K562 (cell line): ENCODE data around the gene ZNF30. TPM values are rescaled to one million over a fixed set of nuclear protein-coding genes. Genes with fewer than 3 reads are reported as not detected.

Experiments
- BMI1 ChIP-seq: fragments of 150-350 bp; IDR thresholded peaks from 2 replicates; pipeline ENCODE4 v1.6.1; 2014; ENCODE audit warnings: low read length
- CBFA2T3 ChIP-seq: fragments of 450-650 bp; IDR thresholded peaks from 2 replicates; pipeline ENCODE4 v1.6.1; 2017
- CHAMP1 ChIP-seq: fragments of 450-650 bp; IDR thresholded peaks from 2 replicates; pipeline ENCODE4 v1.6.1; 2016; ENCODE audit warnings: mild to moderate bottlenecking
- CLOCK ChIP-seq: fragments of 250-450 bp; sonication (Bioruptor Pico); IDR thresholded peaks from 2 replicates; pipeline ENCODE4 v1.4.0; 2020; ENCODE audit warnings: mild to moderate bottlenecking, moderate library complexity, borderline replicate concordance
- CREBBP ChIP-seq: IDR thresholded peaks from one replicate; pipeline ENCODE4 v1.6.1; 2012; ENCODE audit warnings: low read depth, mild to moderate bottlenecking, control low read depth, inconsistent platforms, low read length
- CXXC5 ChIP-seq: fragments of 250-450 bp; sonication (Bioruptor Pico); IDR thresholded peaks from 2 replicates; pipeline ENCODE4 v1.8.0; 2022; ENCODE audit warnings: inconsistent platforms, mild to moderate bottlenecking, moderate library complexity
- GABPA ChIP-seq: fragments of 200-800 bp; sonication (Bioruptor generic); conservative IDR thresholded peaks from 2 replicates; pipeline ENCODE4 v1.6.1; 2016; ENCODE audit warnings: low read depth, missing genetic modification characterization, missing compliant biosample characterization
- KLF6 ChIP-seq: fragments of 250-450 bp; sonication (Bioruptor Pico); IDR thresholded peaks from 2 replicates; pipeline ENCODE4 v1.4.0; 2020; ENCODE audit warnings: mild to moderate bottlenecking, moderate library complexity, borderline replicate concordance
- MAFK ChIP-seq: IDR thresholded peaks from 2 replicates; pipeline ENCODE4 v1.6.1; 2011; ENCODE audit warnings: low read length, improper control_type of control experiment
- PBX2 ChIP-seq, 2 experiments: IDR thresholded peaks in 1 of 2; conservative IDR thresholded peaks in 1 of 2; 2 replicates each; pipeline ENCODE4 v1.6.1; 2016; ENCODE audit warnings: low read depth in 2 of 2, mild to moderate bottlenecking in 1 of 2, missing compliant biosample characterization in 1 of 2, missing genetic modification characterization in 1 of 2, moderate library complexity in 1 of 2
- PHF21A ChIP-seq: fragments of 450-650 bp; IDR thresholded peaks from 2 replicates; pipeline ENCODE4 v1.6.1; 2017; ENCODE audit warnings: low read depth, borderline replicate concordance
- PTBP1 ChIP-seq: fragments of 200-400 bp; formaldehyde crosslinking; IDR thresholded peaks from 2 replicates; pipeline ENCODE4 v1.6.1; 2017; ENCODE audit warnings: low read depth, low read length
- SIN3A ChIP-seq, 2 experiments: fragments of 150-350 bp in 1 of 2; IDR thresholded peaks; 2 replicates each; pipeline ENCODE4 v1.6.1; 2011 to 2016; ENCODE audit warnings: borderline replicate concordance in 2 of 2, low read depth in 2 of 2, low read length in 2 of 2, mild to moderate bottlenecking in 2 of 2, moderate library complexity in 2 of 2; ENCODE audit not compliant: control insufficient read depth in 1 of 2
- SUPT5H ChIP-seq: fragments of 450-650 bp; IDR thresholded peaks from 2 replicates; pipeline ENCODE4 v1.6.1; 2016
- TCF15 ChIP-seq: fragments of 250-450 bp; sonication (Bioruptor Pico); IDR thresholded peaks from 2 replicates; pipeline ENCODE4 v1.8.0; 2022; ENCODE audit warnings: moderate library complexity, mild to moderate bottlenecking, inconsistent platforms
- ZC3H4 ChIP-seq: sonication (generic); formaldehyde crosslinking; IDR thresholded peaks from 2 replicates; pipeline ENCODE4 v1.9.0; 2021; ENCODE audit warnings: missing genetic modification reagents, borderline replicate concordance
- ZNF23 ChIP-seq: fragments of 250-450 bp; sonication (Bioruptor Pico); IDR thresholded peaks from 2 replicates; pipeline ENCODE4 v1.4.0; 2020; ENCODE audit warnings: mild to moderate bottlenecking
- ZNF75A ChIP-seq: fragments of 450-650 bp; formaldehyde crosslinking; IDR thresholded peaks from 2 replicates; pipeline ENCODE4 v1.4.0; 2020; ENCODE audit warnings: mild to moderate bottlenecking
- ZNF76 ChIP-seq: fragments of 250-450 bp; sonication (Bioruptor Pico); IDR thresholded peaks from 2 replicates; pipeline ENCODE4 v1.4.0; 2020; ENCODE audit warnings: mild to moderate bottlenecking, moderate library complexity, borderline replicate concordance
- polyA plus RNA-seq, 8 experiments: library from polyadenylated mRNA; depleted of rRNA in 4 of 8; stranded (reverse) in 5 of 8; unstranded in 3 of 8; fragments of >200 nt; fragmentation: Nextera tagmentation in 2 of 8; fragmentation: Illumina TruSeq in 1 of 8; extraction: Ambion mirVana in 2 of 8; extraction: Trizol in 1 of 8; gene quantifications; 2 replicates each; pipeline versions ENCODE4 v1.2.1 to v1.2.3, GENCODE V29; 2011 to 2014; ENCODE audit warnings: inconsistent platforms in 1 of 8, missing spikeins in 1 of 8
- total RNA-seq, 7 experiments: library from RNA; depleted of rRNA in 6 of 7; stranded (reverse); fragments of >200 nt in 6 of 7; fragmentation: Illumina TruSeq in 2 of 7; extraction: Trizol in 2 of 7; gene quantifications; 2 replicates each; pipeline versions ENCODE4 v1.2.1 to v1.2.3, GENCODE V29; 2011 to 2021; ENCODE audit warnings: low replicate concordance in 1 of 7

ZNF30 gene
- total and polyA plus RNA-seq, 9 of the 15 experiments (the other 6 are each of a cell fraction or from before 2014, with no cell fraction given), result 7.3 to 13.4 (median 10.6) TPM

GRCh38 chr19:34957830-34958751 is 31.4 kb downstream of the ZNF30 start (continued):
- TF ChIP-seq CBFA2T3 (no peak), ZNF23 (CRISPR knock-in tag) (no peak), GABPA (tag) (no peak), ZNF76 (CRISPR knock-in tag) (no peak), KLF6 (CRISPR knock-in tag) (no peak), MAFK (no peak), PTBP1 (no peak), CHAMP1 (no peak), PHF21A (no peak), CXXC5 (CRISPR knock-in tag) (no peak), BMI1 (no peak), CREBBP (no peak), ZNF75A (peak; percentile 98), CLOCK (no peak), SUPT5H (peak; percentile 32; the same call in 1 of the 2 replicates), PBX2 (CRISPR knock-in tag; IDR thresholded peaks at IDR 0.05; ENCODE audit: low read depth) (no peak), PBX2 (tag; conservative IDR thresholded peaks at IDR 0.05; ENCODE audit: low read depth) (no peak), SIN3A (IDR thresholded peaks at IDR 0.05; ENCODE audit: borderline replicate concordance in 2 of 2, control insufficient read depth in 1 of 2, low read depth in 2 of 2, low read length in 2 of 2) (no peak), TCF15 (CRISPR knock-in tag) (no peak), ZC3H4 (no peak)
